Mesothelial cell of epicardium (in vitro differentiated cells): ENCODE measurements around the gene SMC6. TPM values are rescaled to one million over a fixed set of nuclear protein-coding genes. Genes with fewer than 3 reads are reported as not detected.

Experiments
- DNase-seq, 2 experiments: peaks; one replicate each; pipeline ENCODE4 v3.0.0; 2021; ENCODE audit warnings: low spot score in 2 of 2; ENCODE audit not compliant: unreplicated experiment in 2 of 2
- H3K27ac Mint-ChIP-seq: 2 replicates; pipeline ENCODE4 v1.8.0; 2021; ENCODE audit warnings: mixed read lengths
- H3K27me3 Mint-ChIP-seq: 2 replicates; pipeline ENCODE4 v1.8.0; 2021; ENCODE audit warnings: low read depth, mixed read lengths
- H3K36me3 Mint-ChIP-seq: 2 replicates; pipeline ENCODE4 v1.8.0; 2021; ENCODE audit warnings: mixed read lengths
- H3K4me1 Mint-ChIP-seq: 2 replicates; pipeline ENCODE4 v1.8.0; 2021; ENCODE audit warnings: mixed read lengths
- H3K4me3 Mint-ChIP-seq: 2 replicates; pipeline ENCODE4 v1.8.0; 2021; ENCODE audit warnings: mild to moderate bottlenecking, moderate library complexity, mixed read lengths
- H3K9me3 Mint-ChIP-seq: 2 replicates; pipeline ENCODE4 v1.8.0; 2021; ENCODE audit warnings: mixed read lengths
- CTCF ChIP-seq: fragments of 200-600 bp; sonication (generic); IDR thresholded peaks from one replicate; pipeline ENCODE4 v1.5.0; 2021; ENCODE audit warnings: antibody characterized with exemption; ENCODE audit not compliant: unreplicated experiment
- total RNA-seq: library from RNA; stranded (reverse); gene quantifications from 3 replicates; pipeline ENCODE4 v1.2.1, GENCODE V29; 2021

Gene SMC6
- total RNA-seq, 1 donor from 2014 or later: 24.7 TPM

GRCh38 chr2:17752892-17753802, 463 bp downstream of the SMC6 start:
- TF ChIP-seq CTCF: no peak
- DNase-seq: peak; percentile 37 to 70
- H3K4me1 Mint-ChIP-seq: peaks cover 32% of the 10 kb centered on the region
- H3K4me3 Mint-ChIP-seq: peak overlapping the region; percentile 97
- H3K36me3 Mint-ChIP-seq: no peaks in the 10 kb centered on the region
- peak overlapping the region; percentile 76 for H3K27ac Mint-ChIP-seq
- H3K9me3 Mint-ChIP-seq: no peaks in the 10 kb centered on the region
- no peaks in the 10 kb centered on the region for H3K27me3 Mint-ChIP-seq

GRCh38 chr2:17752246-17752645, 1.4 kb downstream of the SMC6 start:
- Mint-ChIP-seq H3K9me3 (no peaks in the 10 kb centered on the region), H3K4me1 (peaks cover 30% of the 10 kb centered on the region), H3K27ac (peak overlapping the region; percentile 76), H3K36me3 (no peaks in the 10 kb centered on the region), H3K4me3 (peak overlapping the region; percentile 97), H3K27me3 (no peaks in the 10 kb centered on the region)
- TF ChIP-seq CTCF: no peak
- no peak for DNase-seq

GRCh38 chr2:17749753-17750438, 3.7 kb downstream of the SMC6 start:
- peaks cover 1% of the 10 kb centered on the region for H3K36me3 Mint-ChIP-seq
- H3K27ac Mint-ChIP-seq: no peak overlapping the region
- DNase-seq: no peak
- H3K4me3 Mint-ChIP-seq: no peak overlapping the region
- no peak for TF ChIP-seq CTCF
- no peaks in the 10 kb centered on the region for H3K9me3 Mint-ChIP-seq
- H3K27me3 Mint-ChIP-seq: no peaks in the 10 kb centered on the region
- peaks cover 18% of the 10 kb centered on the region for H3K4me1 Mint-ChIP-seq

- peaks cover 6% of the 10 kb centered on the region for H3K36me3 Mint-ChIP-seq
- no peaks in the 10 kb centered on the region for H3K27me3 Mint-ChIP-seq
- no peaks in the 10 kb centered on the region for H3K9me3 Mint-ChIP-seq
- TF ChIP-seq CTCF: no peak
- H3K4me1 Mint-ChIP-seq: peaks cover 15% of the 10 kb centered on the region
- H3K4me3 Mint-ChIP-seq: no peak overlapping the region
- no peak overlapping the region for H3K27ac Mint-ChIP-seq
- no peak for DNase-seq
Observed at GRCh38 chr2:17748745-17749144, 4.9 kb downstream of the SMC6 start.

GRCh38 chr2:17747684-17748452, 5.7 kb downstream of the SMC6 start:
- Mint-ChIP-seq H3K36me3 (peaks cover 6% of the 10 kb centered on the region), H3K4me1 (peaks cover 12% of the 10 kb centered on the region), H3K9me3 (no peaks in the 10 kb centered on the region), H3K27ac (no peak overlapping the region), H3K27me3 (no peaks in the 10 kb centered on the region), H3K4me3 (no peak overlapping the region)
- no peak for TF ChIP-seq CTCF
- DNase-seq: no peak
